SK-N-SH (cell line): Measurements from ENCODE around the gene COL9A3.

ENCODE experiments used
- CTCF ChIP-seq: fragments of 200-600 bp; sonication (generic); IDR thresholded peaks from 2 replicates; pipeline ENCODE4 v1.6.1; 2017; ENCODE audit warnings: antibody characterized with exemption, mild to moderate bottlenecking, moderate library complexity
- EP300 ChIP-seq, 2 experiments: IDR thresholded peaks; 2 replicates each; pipeline versions ENCODE4 v1.4.0 to v1.6.1; 2012; ENCODE audit warnings: borderline replicate concordance in 1 of 2, low read depth in 1 of 2, low read length in 1 of 2
- MAX ChIP-seq: IDR thresholded peaks from 2 replicates; pipeline ENCODE4 v1.4.0; 2012; ENCODE audit warnings: low read depth
- NFIC ChIP-seq: IDR thresholded peaks from 2 replicates; pipeline ENCODE4 v1.4.0; 2012; ENCODE audit warnings: borderline replicate concordance
- RAD21 ChIP-seq: IDR thresholded peaks from 2 replicates; pipeline ENCODE4 v1.6.1; 2012; ENCODE audit warnings: mild to moderate bottlenecking, low read length
- REST ChIP-seq: IDR thresholded peaks from 2 replicates; pipeline ENCODE4 v1.6.1; 2012; ENCODE audit warnings: mild to moderate bottlenecking, low read depth, low read length, moderate library complexity
- SIN3A ChIP-seq: IDR thresholded peaks from 2 replicates; pipeline ENCODE4 v1.6.1; 2012; ENCODE audit warnings: low read depth, mild to moderate bottlenecking, low read length, moderate library complexity, borderline replicate concordance

GRCh38 chr20:62790075-62790474, 26.8 kb upstream of the COL9A3 start:
- TF ChIP-seq CTCF (no peak), REST (no peak), MAX (no peak), NFIC (no peak), SIN3A (no peak), EP300 (IDR thresholded peaks at IDR 0.05; ENCODE audit: borderline replicate concordance in 1 of 2, low read depth in 1 of 2, low read length in 1 of 2) (no peak), RAD21 (no peak)
